Measurements from ENCODE around the gene RCOR1.

The RCOR1 gene

DNA sequence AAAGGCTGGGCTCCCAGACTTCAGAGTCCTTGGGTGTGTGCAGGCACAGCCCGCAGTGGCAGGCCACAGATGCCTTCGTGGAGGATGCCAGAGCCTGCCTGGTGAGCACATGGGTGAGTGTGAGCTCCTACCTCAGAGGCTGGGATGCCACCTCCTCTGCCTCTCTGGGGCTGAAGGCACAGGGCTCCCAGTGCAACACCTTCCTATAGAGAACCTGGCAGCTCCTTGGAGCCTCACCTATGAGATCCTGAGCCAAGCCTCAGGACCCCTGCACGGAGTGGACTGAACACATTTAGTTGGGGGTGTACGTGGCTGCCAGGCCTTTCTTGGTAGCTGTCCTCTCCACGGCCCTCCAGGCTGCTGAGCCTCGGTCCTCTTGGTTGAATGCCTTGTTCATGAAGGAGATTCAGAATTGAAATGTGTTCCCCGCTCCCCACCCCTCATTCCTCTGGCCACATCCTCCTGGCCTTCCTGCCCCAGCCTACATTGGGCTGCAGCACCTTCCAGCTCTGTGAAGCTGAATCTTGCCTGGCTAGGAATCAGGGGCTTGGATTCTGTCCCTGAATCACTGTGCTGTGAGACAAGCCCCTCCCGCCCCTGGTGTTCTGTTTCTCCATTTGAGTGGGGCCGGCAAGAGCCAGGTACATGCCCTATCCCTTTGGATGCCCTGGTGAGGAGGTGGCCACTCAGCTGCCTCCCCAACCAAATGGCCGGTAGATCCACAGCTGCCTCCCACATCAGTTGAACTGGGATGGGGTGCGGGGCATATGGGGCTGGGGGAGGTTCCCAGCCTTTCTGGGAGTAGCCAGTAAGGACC, 146.1 kb downstream of the RCOR1 start:
- DNase-seq (ENCODE audit: low read depth), result no peak
- TF ChIP-seq, protein P1, sequence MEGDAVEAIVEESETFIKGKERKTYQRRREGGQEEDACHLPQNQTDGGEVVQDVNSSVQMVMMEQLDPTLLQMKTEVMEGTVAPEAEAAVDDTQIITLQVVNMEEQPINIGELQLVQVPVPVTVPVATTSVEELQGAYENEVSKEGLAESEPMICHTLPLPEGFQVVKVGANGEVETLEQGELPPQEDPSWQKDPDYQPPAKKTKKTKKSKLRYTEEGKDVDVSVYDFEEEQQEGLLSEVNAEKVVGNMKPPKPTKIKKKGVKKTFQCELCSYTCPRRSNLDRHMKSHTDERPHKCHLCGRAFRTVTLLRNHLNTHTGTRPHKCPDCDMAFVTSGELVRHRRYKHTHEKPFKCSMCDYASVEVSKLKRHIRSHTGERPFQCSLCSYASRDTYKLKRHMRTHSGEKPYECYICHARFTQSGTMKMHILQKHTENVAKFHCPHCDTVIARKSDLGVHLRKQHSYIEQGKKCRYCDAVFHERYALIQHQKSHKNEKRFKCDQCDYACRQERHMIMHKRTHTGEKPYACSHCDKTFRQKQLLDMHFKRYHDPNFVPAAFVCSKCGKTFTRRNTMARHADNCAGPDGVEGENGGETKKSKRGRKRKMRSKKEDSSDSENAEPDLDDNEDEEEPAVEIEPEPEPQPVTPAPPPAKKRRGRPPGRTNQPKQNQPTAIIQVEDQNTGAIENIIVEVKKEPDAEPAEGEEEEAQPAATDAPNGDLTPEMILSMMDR (conservative IDR thresholded peaks at IDR 0.05; ENCODE audit: control insufficient read depth, insufficient read depth, low read depth, low read length), result no peak

DNA sequence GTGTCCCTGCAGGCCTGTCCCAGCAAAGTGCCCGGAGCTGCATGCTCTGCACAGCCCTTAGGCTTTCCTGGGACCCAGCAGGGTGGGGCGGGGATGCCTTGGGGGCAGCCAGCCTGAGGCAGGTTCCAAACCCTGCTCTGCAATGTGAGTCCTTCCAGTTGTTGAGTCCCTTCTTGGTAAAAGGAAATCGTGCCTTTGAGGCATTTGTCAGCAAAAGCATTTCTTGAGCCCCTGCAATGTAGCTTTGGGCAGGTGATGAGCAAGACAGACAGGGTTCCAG, 146.7 kb downstream of the RCOR1 start:
- TF ChIP-seq, protein P1 (conservative IDR thresholded peaks at IDR 0.05; ENCODE audit: control insufficient read depth, insufficient read depth, low read depth, low read length), result no peak
- no peak for DNase-seq (ENCODE audit: low read depth)
- no peak overlapping the region for H3K4me3 ChIP-seq (ENCODE audit: control insufficient read depth, low read depth, low read length)

More for the DNA sequence above, 146.1 kb downstream of the RCOR1 start:
- H3K4me3 ChIP-seq (ENCODE audit: control insufficient read depth, low read depth, low read length), result no peak overlapping the region

DNA sequence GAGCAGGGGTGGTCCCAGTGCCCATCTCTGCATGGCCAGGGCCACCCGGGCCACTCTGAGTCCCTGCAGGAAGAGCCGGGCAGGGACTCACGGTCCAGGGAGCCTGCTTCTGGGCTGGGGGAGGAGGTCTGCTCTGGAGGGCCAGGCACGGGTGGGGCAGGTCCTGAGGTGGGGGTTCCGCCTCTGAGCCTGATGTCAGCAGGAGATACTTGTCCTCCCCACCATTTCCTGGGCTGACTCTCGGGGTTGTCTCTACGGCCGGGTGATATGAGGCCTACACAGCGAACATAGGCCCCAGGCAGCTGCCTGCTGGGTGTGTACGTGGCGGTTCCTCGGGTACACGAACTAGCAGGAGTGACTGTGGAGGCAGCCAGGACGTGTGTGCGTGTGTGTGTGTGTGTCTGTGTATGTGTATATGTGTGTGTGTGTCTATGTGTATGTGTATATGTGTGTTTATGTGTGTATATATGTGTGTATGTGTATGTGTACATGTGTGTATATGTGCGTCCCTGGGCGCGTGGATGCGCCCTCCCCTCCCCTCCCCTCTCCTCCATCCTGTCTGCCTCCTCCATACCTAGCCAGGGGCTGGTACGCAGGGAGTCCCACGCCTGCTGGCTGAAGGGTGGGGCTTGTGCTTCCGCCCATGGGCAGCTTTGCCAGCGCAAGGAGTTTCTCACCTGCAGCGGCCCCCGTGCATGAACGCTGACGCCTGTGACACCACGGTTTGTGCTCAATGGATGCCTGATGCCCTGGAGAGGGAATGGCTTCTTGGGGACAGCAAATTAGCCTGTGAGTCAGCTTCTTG, 154.4 kb downstream of the RCOR1 start:
- DNase-seq (ENCODE audit: low read depth), result no peak
- TF ChIP-seq, protein P1 (conservative IDR thresholded peaks at IDR 0.05; ENCODE audit: control insufficient read depth, insufficient read depth, low read depth, low read length), result no peak
- no peak overlapping the region for H3K4me3 ChIP-seq (ENCODE audit: control insufficient read depth, low read depth, low read length)

DNA sequence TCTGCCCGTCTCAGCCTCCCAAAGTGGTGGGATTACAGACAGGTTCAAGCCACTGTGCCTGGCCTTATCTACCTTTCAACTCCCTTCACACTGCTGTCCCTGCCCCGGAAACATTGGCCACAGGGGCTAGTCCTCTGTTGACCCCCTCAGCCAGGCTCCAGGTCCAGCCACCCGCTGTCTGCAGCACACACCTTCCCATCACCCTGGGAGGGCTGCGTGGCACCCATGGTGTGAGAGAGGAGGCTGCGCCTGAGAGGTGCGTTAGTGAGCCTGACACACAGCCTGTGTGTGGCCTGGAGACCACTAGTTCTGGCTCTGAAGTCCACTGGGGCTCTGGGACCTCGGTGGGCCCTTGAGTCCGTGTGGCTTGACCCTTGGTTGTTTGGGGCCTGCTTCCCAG, 156.4 kb downstream of the RCOR1 start:
- no peak overlapping the region for H3K4me3 ChIP-seq (ENCODE audit: control insufficient read depth, low read depth, low read length)
- DNase-seq (ENCODE audit: low read depth), result no peak
- TF ChIP-seq, protein P1 (conservative IDR thresholded peaks at IDR 0.05; ENCODE audit: control insufficient read depth, insufficient read depth, low read depth, low read length), result no peak

DNA sequence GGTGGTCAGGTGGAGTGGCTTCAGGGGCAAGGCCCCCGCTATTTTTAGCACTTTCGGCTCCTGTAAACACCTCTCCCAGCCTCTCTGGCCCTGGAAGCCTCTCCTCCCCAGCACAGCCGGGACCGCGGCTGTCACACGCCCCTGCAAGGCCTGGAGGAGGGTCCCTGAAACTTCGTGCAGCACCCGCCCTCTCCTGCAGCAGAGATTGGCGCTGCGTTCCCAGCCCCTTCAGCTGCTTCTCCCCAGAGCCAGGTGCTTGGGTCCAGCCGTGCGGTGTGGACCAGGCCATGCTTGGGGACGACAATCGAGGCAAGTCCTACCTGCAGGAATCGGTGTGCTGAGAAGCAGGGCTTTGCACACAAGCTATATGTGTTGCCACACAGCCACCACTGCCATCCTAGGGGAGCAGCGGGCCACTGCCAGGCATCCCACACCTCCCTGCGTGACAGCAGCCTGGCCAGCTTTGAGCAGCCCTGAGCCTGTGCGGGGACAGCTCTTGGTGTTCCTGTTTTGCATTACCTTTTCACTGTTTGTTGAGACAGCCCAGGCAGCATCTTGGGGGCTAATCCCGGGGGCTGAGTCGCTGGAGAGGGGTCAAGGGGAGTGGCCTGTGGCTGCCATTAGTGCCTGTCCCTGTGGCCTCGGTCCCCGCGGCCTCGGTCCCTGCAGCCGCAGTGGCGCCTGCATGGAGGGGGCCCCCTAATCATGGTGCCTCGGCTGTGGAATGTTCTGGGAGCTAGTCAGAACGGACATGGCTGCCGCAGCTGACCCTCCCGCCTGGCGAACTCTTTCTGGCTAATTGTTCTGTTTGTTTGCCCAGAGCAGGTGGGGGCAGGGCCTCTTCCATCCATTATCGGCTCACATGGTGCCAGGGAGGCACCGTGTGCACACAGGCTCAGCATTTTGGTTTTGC, 157.2 kb downstream of the RCOR1 start:
- no peak for DNase-seq (ENCODE audit: low read depth)
- TF ChIP-seq, protein P1 (conservative IDR thresholded peaks at IDR 0.05; ENCODE audit: control insufficient read depth, insufficient read depth, low read depth, low read length), result no peak
- H3K4me3 ChIP-seq (ENCODE audit: control insufficient read depth, low read depth, low read length), result no peak overlapping the region

DNA sequence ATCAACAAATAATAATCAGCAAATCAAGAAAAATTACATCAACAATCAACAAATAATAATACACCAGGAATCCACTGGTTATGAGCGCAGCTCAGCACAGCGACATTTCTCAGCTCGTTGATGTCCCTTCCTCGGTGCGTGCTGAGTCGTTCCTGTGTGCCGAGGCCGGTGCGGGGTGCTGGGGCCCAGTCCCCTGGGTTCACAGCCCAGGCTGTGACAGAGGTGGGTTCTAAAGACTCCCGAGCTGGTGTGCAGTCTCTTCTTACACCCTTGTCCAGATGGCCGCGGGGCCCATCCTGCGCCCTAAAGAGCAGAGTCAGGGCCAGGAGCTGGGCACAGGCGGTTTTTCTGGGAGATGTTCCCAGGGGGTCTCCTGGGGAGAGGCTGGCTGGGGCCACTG, 157.9 kb downstream of the RCOR1 start:
- TF ChIP-seq, protein P1 (conservative IDR thresholded peaks at IDR 0.05; ENCODE audit: control insufficient read depth, insufficient read depth, low read depth, low read length), result no peak
- no peak for DNase-seq (ENCODE audit: low read depth)
- no peak overlapping the region for H3K4me3 ChIP-seq (ENCODE audit: control insufficient read depth, low read depth, low read length)
